Subcutaneous adipose tissue (tissue), 4 donors: ENCODE results near the gene TMEM163. TPM values are rescaled to one million over a fixed set of nuclear protein-coding genes. Genes with fewer than 3 reads are reported as not detected.

Experiments used
- CTCF ChIP-seq: fragments of 450-650 bp; IDR thresholded peaks from one replicate; pipeline ENCODE4 v1.5.1; 2016; ENCODE audit warnings: low read depth, mild to moderate bottlenecking, control low read depth, antibody characterized with exemption, moderate library complexity
- total RNA-seq, 4 donors: library from RNA; depleted of rRNA; stranded (reverse); fragments of >200 nt; gene quantifications; one replicate each; pipeline ENCODE4 v1.1.0, GENCODE V29; 2016

TMEM163 gene
- total RNA-seq, 4 donors from 2014 or later: 0.16 to 3.2 TPM; not detected in 2

- no peak for TF ChIP-seq CTCF
Measured at GRCh38 chr2:134413912-134414311, 304.9 kb downstream of the TMEM163 start.

- TF ChIP-seq CTCF: no peak
Measured at GRCh38 chr2:134413430-134413829, 305.4 kb downstream of the TMEM163 start.

GRCh38 chr2:134412639-134412999 lies 306.2 kb downstream of the TMEM163 start:
- TF ChIP-seq CTCF: no peak

- TF ChIP-seq CTCF: no peak
Measured at GRCh38 chr2:134411828-134412638, 306.8 kb downstream of the TMEM163 start.

GRCh38 chr2:134411279-134411827 lies 307.4 kb downstream of the TMEM163 start:
- no peak for TF ChIP-seq CTCF

- TF ChIP-seq CTCF: no peak
Measured at GRCh38 chr2:134410831-134411231, 308.0 kb downstream of the TMEM163 start.

- TF ChIP-seq CTCF: no peak
Measured at GRCh38 chr2:134410006-134410405, 308.8 kb downstream of the TMEM163 start.
